AG10803 (cell line): ENCODE results near the gene SORBS2.
A peak's percentile ranks its signal among the peaks of the same experiment; 100 is the strongest.

Source experiments
- DNase-seq: peaks from one replicate; pipeline ENCODE4 v3.0.0; 2010; ENCODE audit warnings: low read depth
- H3K4me3 ChIP-seq: 2 replicates; pipeline ENCODE4 v1.5.1; 2011; ENCODE audit warnings: mild to moderate bottlenecking, low read length, control low read depth
- CTCF ChIP-seq: conservative IDR thresholded peaks from 2 replicates; pipeline ENCODE4 v1.5.1; 2011; ENCODE audit warnings: mild to moderate bottlenecking, low read length, control low read depth, inconsistent platforms

The SORBS2 gene

GRCh38 chr4:185665655-185666054, 146.3 kb downstream of the SORBS2 start:
- H3K4me3 ChIP-seq: no peak overlapping the region
- DNase-seq: no peak
- no peak for TF ChIP-seq CTCF

GRCh38 chr4:185664481-185664880, 147.5 kb downstream of the SORBS2 start:
- no peak for DNase-seq
- no peak overlapping the region for H3K4me3 ChIP-seq
- no peak for TF ChIP-seq CTCF

GRCh38 chr4:185662030-185662778, 149.8 kb downstream of the SORBS2 start:
- no peak for TF ChIP-seq CTCF
- no peak overlapping the region for H3K4me3 ChIP-seq
- no peak for DNase-seq

GRCh38 chr4:185660340-185660739, 151.7 kb downstream of the SORBS2 start:
- H3K4me3 ChIP-seq: no peak overlapping the region
- no peak for TF ChIP-seq CTCF
- DNase-seq: no peak

- no peak for TF ChIP-seq CTCF
- DNase-seq: no peak
- H3K4me3 ChIP-seq: no peak overlapping the region
Measured at GRCh38 chr4:185657699-185658098, 154.3 kb downstream of the SORBS2 start.

- DNase-seq: no peak
- TF ChIP-seq CTCF: no peak
- H3K4me3 ChIP-seq: no peak overlapping the region
Measured at GRCh38 chr4:185657183-185657582, 154.8 kb downstream of the SORBS2 start.

- peak overlapping the region; percentile 42 for H3K4me3 ChIP-seq
- peak; percentile 58 for DNase-seq
- TF ChIP-seq CTCF: peak; percentile 64
Measured at GRCh38 chr4:185656467-185656931, 155.5 kb downstream of the SORBS2 start.
